Caki2 (cell line): ENCODE data around the gene TVP23A. TPM values are rescaled to one million over a fixed set of nuclear protein-coding genes. Genes with fewer than 3 reads are reported as not detected.
"Not testable (repeated sequence)": the region's sequence is repeated elsewhere in the genome, so short reads cannot be mapped to it uniquely, and the experiment has no call there.

Experiments
- DNase-seq: peaks from one replicate; pipeline ENCODE4 v3.0.0-alpha.2; 2015; ENCODE audit warnings: low read depth
- in situ Hi-C: cut with HindIII; loops from 2 replicates; pipeline ENCODE4 v1.10.0; 2016; ENCODE audit warnings: low sequenced_read_pairs, low pct_unique_long_range_greater_than_20kb, mixed read lengths
- total RNA-seq: library from RNA; depleted of rRNA; stranded (reverse); fragments of >200 nt; shearing (Covaris generic); gene quantifications from 2 replicates; pipeline ENCODE4 v1.2.3, GENCODE V29; 2014; ENCODE audit warnings: low replicate concordance

TVP23A gene
- total RNA-seq, 1 experiment from 2014 or later: not detected

DNA sequence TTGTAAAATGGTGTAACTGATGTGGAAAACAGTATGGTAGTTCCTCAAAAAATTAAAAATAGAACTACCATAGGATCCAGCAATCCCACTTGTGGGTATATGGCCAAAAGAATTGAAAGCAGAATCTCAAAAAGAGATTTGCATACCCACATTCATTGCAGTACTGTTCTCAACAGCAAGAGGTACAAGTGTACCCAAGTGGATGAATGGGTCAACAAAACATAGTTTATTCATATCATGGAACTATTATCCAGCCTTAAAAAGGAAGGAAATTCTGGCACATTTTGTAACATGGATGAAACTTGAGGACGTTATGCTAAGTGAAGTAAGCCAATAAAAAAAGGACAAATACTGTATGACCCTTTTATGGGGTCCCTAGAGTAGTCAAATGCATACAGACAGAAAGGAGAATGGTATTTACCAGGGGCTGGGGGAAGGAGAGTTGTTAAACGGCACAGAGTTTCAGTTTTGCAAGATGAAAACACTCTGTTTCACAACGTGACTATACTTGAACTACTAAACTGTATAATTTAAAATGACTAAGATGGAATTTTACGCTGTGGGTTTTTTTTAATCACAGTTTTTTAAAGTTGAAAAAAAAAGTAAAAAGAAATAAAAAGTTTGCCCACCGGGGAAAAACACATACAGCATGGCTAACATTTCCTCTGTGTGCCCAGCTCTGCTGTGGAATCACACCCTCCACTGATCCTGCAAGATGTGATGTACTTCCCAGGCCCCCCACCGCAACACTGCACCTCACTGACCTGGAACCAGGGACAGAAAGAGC is 6.1 kb downstream of the TVP23A start:
- in situ Hi-C loops: no loop called here
- no peak for DNase-seq

DNA sequence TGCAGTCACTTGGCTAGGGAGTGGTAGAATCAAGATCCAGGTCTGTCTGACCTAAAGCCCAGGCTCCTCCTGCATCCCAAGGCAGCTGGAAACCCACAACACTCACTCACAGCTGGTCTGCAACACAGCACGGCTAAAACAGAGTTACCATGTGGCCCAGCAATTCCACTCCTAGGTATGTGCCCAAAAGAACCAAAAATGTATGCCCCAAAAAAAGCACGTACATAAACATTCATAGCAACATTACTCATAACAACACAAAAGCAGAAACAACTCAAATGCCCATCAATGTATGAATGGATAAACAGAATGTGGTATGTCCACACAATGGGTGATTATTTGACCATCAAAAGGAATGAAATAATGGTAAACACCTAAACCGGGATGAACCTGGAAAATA is 8.9 kb downstream of the TVP23A start:
- DNase-seq: no peak
- in situ Hi-C loops: no loop called here

GRCh38 chr16:10808850-10809249 is 9.7 kb downstream of the TVP23A start:
- in situ Hi-C loops: no loop called here
- no peak for DNase-seq

- no peak for DNase-seq
- in situ Hi-C loops: no loop called here
Observed at GRCh38 chr16:10808218-10808617, 10.4 kb downstream of the TVP23A start.

DNA sequence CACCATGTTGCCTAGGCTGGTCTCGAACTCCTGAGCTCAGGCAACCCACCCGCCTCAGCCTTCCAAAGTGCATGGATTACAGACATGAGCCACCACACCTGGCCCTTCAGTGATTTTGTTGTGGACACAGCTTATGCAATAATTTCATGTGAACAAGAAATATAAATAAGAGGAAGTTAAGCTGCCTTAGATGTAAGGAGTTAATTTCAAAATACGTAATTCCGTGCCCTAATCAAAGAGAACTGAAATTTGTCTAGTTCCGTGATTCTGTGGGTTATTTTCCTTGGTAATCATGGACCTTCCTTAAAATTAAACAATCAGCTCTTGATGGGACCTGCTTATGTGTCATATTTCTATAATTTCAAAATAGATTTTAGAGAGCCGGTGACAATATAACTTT is 11.9 kb downstream of the TVP23A start:
- DNase-seq: no peak
- in situ Hi-C loops: no loop called here

GRCh38 chr16:10805334-10805733 is 13.3 kb downstream of the TVP23A start:
- no peak for DNase-seq
- in situ Hi-C loops: no loop called here

DNA sequence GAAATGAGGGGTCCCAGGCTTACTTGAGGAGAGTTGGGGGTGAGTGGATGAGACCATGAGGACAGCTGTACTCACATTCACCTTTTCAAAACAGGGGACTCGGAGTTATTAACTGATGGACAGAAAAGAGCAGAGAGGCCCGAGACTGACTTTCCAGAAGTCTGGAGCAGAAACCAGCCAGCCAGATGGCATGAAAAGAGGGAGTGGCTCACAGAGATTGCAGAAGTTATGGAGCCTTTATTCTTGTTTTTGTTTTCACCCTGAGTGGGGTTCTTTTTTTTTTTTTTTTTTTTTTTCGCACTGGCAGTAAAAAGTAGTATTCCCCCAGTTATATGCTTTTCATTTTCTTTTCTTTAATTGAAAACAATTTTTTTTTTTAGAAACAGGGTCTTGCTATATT is 18.9 kb downstream of the TVP23A start:
- in situ Hi-C loops: no loop called here
- no peak for DNase-seq

DNA sequence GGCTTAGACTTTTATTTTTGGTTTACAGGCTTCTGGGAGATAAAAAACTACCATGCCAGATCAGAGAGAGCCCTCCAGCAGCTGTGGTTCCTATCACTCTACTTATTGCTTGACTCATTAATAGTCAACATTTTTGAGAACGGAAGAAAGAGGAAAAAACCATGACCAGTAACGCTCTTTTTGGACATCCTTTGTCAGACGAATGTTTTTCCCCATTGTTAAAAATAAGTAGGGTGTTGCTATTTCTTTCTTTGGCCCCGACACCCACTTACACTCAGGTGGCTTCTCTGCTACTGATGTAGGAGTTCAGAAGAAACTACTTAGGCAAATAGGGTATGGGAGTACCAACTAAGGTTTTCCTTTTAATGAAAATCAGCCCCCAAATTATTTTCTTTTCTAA is 27.5 kb downstream of the TVP23A start:
- in situ Hi-C loops: no loop called here
- DNase-seq: no peak

DNA sequence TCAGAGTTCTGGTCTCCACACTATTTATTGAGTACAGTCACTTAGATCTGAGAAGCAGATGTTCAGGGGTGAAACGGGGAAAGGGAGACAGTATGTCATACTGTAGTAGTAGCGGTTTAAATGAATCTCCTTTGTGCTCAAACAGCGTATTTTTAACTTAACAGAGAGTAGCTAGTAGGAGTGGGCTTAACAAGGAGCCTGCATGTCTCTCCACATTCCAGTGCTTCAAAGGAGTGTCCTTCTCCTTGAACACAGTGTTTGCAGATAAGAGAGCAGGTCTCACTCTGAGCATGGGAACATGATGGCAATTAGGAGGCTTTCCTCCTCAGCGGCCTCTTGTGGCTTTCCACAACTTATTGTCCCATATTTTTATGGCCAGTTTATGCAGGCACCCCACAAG is 30.0 kb downstream of the TVP23A start:
- in situ Hi-C loops, DNase-seq: not testable (repeated sequence)

DNA sequence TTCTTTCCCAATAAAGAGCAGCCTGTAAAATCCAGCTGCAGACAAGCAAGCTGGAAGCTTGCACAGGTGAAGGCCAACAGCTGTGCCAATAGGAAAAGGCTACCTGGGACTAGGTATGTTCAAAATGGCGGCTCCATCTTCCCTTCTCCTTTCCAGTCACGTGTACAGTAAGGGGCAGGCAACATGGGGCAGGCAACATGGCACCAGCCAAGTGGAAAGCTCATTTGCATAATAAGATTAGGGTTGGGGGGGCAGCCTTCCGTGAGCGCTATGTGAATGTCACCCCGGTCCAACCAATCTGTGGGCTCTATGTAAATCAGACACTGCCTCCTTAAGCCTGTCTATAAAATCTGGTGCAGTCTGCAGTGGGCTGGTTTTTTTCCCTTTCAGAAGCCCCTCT is 31.3 kb downstream of the TVP23A start:
- in situ Hi-C loops: no loop called here
- DNase-seq: no peak

GRCh38 chr16:10782628-10783027 is 36.0 kb downstream of the TVP23A start:
- DNase-seq: no peak
- in situ Hi-C loops: no loop called here

- DNase-seq: no peak
- in situ Hi-C loops: no loop called here
Observed at GRCh38 chr16:10780628-10781027, 38.0 kb downstream of the TVP23A start.

DNA sequence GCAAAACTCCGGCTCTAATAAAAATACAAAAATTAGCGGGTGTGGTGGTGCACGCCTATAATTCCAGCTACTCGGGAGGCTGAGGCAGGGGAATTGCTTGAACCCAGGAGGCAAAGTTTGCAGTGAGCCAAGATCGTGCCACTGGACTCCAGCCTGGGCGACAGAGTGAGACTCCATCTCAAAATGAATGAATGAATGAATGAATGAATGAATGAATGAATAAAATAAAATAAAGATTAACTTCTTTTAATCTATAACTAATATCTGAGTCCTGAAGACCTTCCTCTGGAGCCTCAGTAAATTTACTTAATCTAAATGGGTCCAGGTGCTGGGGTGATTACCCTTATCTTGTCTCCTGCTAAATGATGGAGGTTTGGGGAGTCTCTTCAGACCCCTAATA is 38.7 kb downstream of the TVP23A start:
- DNase-seq, in situ Hi-C loops: not testable (repeated sequence)

DNA sequence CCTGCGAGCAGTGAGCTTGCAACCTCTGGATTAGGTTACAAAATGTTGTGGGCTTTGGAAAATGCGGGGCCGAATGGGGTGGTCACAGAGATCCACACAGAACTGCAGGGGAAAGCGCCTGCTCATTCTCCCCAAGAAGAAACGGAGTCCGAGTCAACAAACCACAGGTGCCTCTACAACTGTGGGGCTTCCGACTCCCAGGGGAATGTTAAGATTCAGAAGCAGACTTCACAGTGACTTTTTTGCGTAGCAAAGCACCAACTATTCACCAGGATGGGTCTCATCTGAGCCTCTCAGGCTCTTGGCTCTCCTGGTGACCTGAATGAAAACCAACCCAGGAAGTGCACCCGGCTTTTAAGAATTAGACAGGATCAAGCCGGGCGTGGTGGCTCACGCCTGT is 41.2 kb downstream of the TVP23A start:
- in situ Hi-C loops: no loop called here
- no peak for DNase-seq

GRCh38 chr16:10776923-10777322 is 41.7 kb downstream of the TVP23A start:
- in situ Hi-C loops, DNase-seq: not testable (repeated sequence)

GRCh38 chr16:10776280-10776679 is 42.3 kb downstream of the TVP23A start:
- in situ Hi-C loops: no loop called here
- DNase-seq: no peak

DNA sequence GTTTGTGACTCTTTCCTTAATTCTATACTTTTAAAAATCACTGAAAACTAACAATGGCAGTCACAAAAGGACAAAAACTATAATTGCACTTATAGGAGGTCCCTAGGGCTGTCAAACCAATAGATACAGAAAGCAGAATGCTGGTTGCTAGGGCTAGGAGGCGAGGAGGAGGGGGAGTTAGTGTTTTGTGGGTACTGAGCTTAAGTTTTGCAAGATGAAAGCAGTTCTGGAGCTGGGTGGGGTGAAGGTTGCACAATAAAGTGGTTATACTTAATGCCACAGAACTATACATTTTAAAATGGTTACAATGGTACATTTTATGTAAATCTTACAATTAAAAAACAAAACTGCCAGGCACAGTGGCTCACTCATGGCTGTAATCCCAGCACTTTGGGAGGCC is 47.7 kb downstream of the TVP23A start:
- DNase-seq: no peak
- in situ Hi-C loops: no loop called here

DNA sequence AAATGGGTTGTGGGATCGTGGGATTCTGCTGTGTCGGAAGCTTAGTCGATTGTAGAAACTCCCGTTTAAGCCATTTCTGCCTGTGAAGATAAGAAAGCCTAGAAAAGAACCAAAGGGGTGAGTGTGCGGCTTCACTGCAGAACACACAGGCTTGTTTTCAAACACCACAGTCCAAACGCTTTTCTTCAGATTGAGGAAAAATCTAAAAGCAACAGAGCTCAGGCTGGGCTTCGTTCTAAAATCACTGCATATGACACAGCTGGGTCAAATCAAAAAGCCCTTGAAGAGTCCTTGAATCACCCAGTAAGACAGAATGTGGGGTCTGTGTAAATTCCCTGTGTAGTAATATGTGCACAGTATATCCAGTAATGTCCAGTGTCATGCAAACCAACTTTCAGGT is 49.2 kb downstream of the TVP23A start:
- DNase-seq: no peak
- in situ Hi-C loops: no loop called here

DNA sequence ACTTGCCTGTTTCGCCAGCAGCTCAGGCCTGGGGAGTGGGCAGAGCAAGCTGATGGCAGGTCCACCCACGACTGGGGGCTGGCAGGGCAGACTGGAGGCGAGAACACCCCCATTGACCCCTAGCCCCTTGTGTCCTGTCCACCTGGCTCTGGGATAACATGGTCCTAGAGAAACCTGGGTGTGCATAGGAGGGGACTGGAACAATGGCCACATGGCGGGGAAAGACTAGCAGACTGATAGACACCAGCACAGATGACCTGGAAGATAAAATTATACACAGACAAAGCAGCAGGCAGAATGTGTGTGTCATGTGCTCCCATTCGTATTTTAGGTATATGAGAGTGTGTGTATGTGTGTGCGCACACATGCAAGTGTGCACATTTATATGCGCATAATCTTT is 51.5 kb downstream of the TVP23A start:
- no peak for DNase-seq
- in situ Hi-C loops: no loop called here

DNA sequence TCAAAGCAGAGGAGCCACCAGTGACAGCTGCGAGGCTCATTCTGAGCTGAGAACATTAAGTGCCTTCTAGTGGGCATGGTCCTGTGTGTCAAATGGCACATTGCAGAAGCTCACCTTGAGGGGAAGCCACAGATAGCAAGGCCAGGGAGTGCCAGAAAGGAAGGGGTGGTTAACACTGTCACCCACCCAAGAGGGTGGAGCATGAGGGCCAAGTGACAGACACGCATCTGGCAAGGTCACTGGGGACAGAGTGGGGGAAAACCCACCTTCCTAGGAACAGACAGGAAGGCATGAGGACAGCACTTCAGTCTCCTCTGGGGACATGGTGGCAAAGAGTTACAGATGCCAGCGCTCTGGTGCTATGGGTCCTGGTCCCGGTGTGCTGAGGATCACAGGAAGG is 52.8 kb downstream of the TVP23A start:
- DNase-seq: no peak
- in situ Hi-C loops: no loop called here
